ENCODE data around the gene SCPEP1. TPM values are rescaled to one million over a fixed set of nuclear protein-coding genes. Genes with fewer than 3 reads are reported as not detected.

The SCPEP1 gene
- total RNA-seq, 1 experiment from 2014 or later: 29.6 TPM

DNA sequence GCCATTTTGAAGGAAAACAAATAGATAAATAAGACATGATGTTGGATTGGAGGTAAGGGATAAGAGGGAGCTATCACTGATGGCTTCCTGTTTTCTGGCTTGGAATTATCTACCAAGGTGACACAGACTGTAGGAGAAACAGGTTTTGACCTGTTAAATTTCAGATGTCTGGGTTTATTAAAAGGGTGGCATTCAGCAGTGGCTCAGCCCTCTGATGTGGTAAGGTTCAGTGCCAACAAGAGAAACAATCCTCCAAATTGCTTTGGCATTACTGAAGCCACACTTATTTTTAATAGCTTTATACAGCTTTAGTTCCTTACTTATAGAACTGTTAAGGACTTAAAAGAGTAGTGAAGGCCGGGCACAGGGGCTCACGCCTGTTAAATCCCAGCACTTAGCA, 70.2 kb downstream of the SCPEP1 start:
- Histone ChIP-seq H3K4me2 (ENCODE audit: insufficient read depth, insufficient read length, low read length) (no peak overlapping the region), H2BK12ac (ENCODE audit: insufficient read length, low read depth, low read length) (no peak overlapping the region), H2BK15ac (ENCODE audit: low read depth, low read length) (no peak overlapping the region), H3K56ac (ENCODE audit: insufficient read length, low read depth, low read length) (no peak overlapping the region), H3K23me2 (ENCODE audit: insufficient read length, low read depth, low read length, poor library complexity, severe bottlenecking) (no peaks in the 10 kb centered on the region), H4K91ac (ENCODE audit: insufficient read length, low read depth, low read length) (no peak overlapping the region), H3K14ac (ENCODE audit: insufficient read depth, low read length) (no peak overlapping the region), H3K4me1 (ENCODE audit: insufficient read depth, low read length) (no peaks in the 10 kb centered on the region), H3K18ac (ENCODE audit: insufficient read length, low read depth, low read length) (no peak overlapping the region), H3T11ph (ENCODE audit: low read length) (no peak overlapping the region), H2AFZ (ENCODE audit: low read length) (no peak overlapping the region), H3K27me3 (ENCODE audit: insufficient read depth, low read length) (no peaks in the 10 kb centered on the region), H3K79me1 (ENCODE audit: insufficient read depth, low read depth, low read length, poor library complexity, severe bottlenecking) (no peaks in the 10 kb centered on the region), H3K23ac (ENCODE audit: insufficient read length, low read depth, low read length) (no peak overlapping the region), H2AK5ac (ENCODE audit: insufficient read length, low read length) (no peak overlapping the region), H3K9ac (ENCODE audit: extremely low read depth, insufficient read length, low read length) (no peak overlapping the region), H3K9me3 (ENCODE audit: control insufficient read depth, low read depth, low read length) (no peaks in the 10 kb centered on the region), H2BK5ac (ENCODE audit: insufficient read length, low read length) (no peak overlapping the region), H2BK20ac (ENCODE audit: low read depth, low read length, poor library complexity, severe bottlenecking) (no peak overlapping the region), H4K5ac (ENCODE audit: insufficient read length, low read depth, low read length) (no peak overlapping the region), H2BK120ac (ENCODE audit: low read depth, low read length, poor library complexity, severe bottlenecking) (no peak overlapping the region), H3K27ac (ENCODE audit: insufficient read length, low read depth, low read length) (no peak overlapping the region), H4K8ac (replicated peaks; ENCODE audit: insufficient read length, low read depth, low read length) (no peak overlapping the region), H3K79me2 (ENCODE audit: insufficient read depth, low read length) (no peaks in the 10 kb centered on the region), H3K4ac (ENCODE audit: low read depth, low read length) (no peak overlapping the region), H4K20me1 (ENCODE audit: control insufficient read depth, insufficient read depth, insufficient read length) (no peaks in the 10 kb centered on the region)
- Mint-ChIP-seq H3K27me3 (ENCODE audit: low read depth) (no peaks in the 10 kb centered on the region), H3K4me1 (peaks cover 24 to 25% of the 10 kb centered on the region in 2 experiments), H3K9me3 (no peaks in the 10 kb centered on the region; a peak in 1 of 5 replicates), H3K4me3 (no peak overlapping the region), H3K27ac (no peak overlapping the region), H3K36me3 (ENCODE audit: insufficient read depth in 1 of 3, low read depth in 3 of 3) (no peaks in the 10 kb centered on the region)
- TF ChIP-seq, protein P1, sequence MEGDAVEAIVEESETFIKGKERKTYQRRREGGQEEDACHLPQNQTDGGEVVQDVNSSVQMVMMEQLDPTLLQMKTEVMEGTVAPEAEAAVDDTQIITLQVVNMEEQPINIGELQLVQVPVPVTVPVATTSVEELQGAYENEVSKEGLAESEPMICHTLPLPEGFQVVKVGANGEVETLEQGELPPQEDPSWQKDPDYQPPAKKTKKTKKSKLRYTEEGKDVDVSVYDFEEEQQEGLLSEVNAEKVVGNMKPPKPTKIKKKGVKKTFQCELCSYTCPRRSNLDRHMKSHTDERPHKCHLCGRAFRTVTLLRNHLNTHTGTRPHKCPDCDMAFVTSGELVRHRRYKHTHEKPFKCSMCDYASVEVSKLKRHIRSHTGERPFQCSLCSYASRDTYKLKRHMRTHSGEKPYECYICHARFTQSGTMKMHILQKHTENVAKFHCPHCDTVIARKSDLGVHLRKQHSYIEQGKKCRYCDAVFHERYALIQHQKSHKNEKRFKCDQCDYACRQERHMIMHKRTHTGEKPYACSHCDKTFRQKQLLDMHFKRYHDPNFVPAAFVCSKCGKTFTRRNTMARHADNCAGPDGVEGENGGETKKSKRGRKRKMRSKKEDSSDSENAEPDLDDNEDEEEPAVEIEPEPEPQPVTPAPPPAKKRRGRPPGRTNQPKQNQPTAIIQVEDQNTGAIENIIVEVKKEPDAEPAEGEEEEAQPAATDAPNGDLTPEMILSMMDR (conservative IDR thresholded peaks at IDR 0.05): no peak
- DNase-seq: no peak
- WGBS (ENCODE audit: extremely low coverage, insufficient read length, low lambda C conversion rate): no CpG with 5 or more reads among the region's 2 CpGs
